ENCODE results near the gene LDLRAP1.

- TF ChIP-seq CTCF (IDR thresholded peaks at IDR 0.05; ENCODE audit: low read depth, low read length) = no peak
- TF ChIP-seq POLR2A (IDR thresholded peaks at IDR 0.05; ENCODE audit: extremely low read depth, insufficient read length) = no peak
- TF ChIP-seq MYC (IDR thresholded peaks at IDR 0.05; ENCODE audit: low read depth, low read length) = no peak
These were observed 5.1 kb upstream of the LDLRAP1 start for GRCh38 chr1:25538191-25538767.

All from NB4 (cell line).